ENCODE results near the gene CTR9. TPM values are rescaled to one million over a fixed set of nuclear protein-coding genes. Genes with fewer than 3 reads are reported as not detected.

Gene CTR9
- total RNA-seq, 4 donors from 2014 or later = 27.8 to 31.8 (median 29.3) TPM

- 9 to 10% methylated on average over 13 to 18 of the region's 24 CpGs for WGBS, 2 donors
- no peak for TF ChIP-seq POLR2A (IDR thresholded peaks at IDR 0.05)
- TF ChIP-seq, protein P1, sequence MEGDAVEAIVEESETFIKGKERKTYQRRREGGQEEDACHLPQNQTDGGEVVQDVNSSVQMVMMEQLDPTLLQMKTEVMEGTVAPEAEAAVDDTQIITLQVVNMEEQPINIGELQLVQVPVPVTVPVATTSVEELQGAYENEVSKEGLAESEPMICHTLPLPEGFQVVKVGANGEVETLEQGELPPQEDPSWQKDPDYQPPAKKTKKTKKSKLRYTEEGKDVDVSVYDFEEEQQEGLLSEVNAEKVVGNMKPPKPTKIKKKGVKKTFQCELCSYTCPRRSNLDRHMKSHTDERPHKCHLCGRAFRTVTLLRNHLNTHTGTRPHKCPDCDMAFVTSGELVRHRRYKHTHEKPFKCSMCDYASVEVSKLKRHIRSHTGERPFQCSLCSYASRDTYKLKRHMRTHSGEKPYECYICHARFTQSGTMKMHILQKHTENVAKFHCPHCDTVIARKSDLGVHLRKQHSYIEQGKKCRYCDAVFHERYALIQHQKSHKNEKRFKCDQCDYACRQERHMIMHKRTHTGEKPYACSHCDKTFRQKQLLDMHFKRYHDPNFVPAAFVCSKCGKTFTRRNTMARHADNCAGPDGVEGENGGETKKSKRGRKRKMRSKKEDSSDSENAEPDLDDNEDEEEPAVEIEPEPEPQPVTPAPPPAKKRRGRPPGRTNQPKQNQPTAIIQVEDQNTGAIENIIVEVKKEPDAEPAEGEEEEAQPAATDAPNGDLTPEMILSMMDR (IDR thresholded peaks at IDR 0.05) = peak in 1 of 3 donors; percentile 72
- intact Hi-C loops (cut with DNase I; ENCODE audit: low total_unique reads) = loop anchor here (5.0 kb wide), 1 partner anchor 230 kb away; no protein-coding TSS in a partner anchor
- H3K4me3 ChIP-seq (ENCODE audit: low read depth, poor library complexity, severe bottlenecking) = no peak overlapping the region
- peak; percentile 76 to 96 for DNase-seq (ENCODE audit: low spot score in 2 of 2)
These were observed 41.5 kb downstream of the CTR9 start for GRCh38 chr11:10792385-10793068.

- TF ChIP-seq POLR2A (IDR thresholded peaks at IDR 0.05) = no peak
- TF ChIP-seq, protein P1 (IDR thresholded peaks at IDR 0.05) = no peak
- no peak overlapping the region for H3K4me3 ChIP-seq (ENCODE audit: low read depth, poor library complexity, severe bottlenecking)
- intact Hi-C loops (cut with DNase I; ENCODE audit: low total_unique reads) = loop anchor here (5.0 kb wide), 1 partner anchor 229 kb away; no protein-coding TSS in a partner anchor
- 75 to 77% methylated on average over 11 of the region's 11 CpGs for WGBS, 2 donors
- DNase-seq (ENCODE audit: low spot score in 2 of 2) = no peak
These were observed 42.6 kb downstream of the CTR9 start for GRCh38 chr11:10793470-10794255.

- intact Hi-C loops (cut with DNase I; ENCODE audit: low total_unique reads) = no loop called here
- DNase-seq (ENCODE audit: low spot score in 2 of 2) = no peak
- no peak overlapping the region for H3K4me3 ChIP-seq (ENCODE audit: low read depth, poor library complexity, severe bottlenecking)
- WGBS, 2 donors = 56 to 60% methylated on average over 2 of the region's 2 CpGs
- TF ChIP-seq POLR2A (IDR thresholded peaks at IDR 0.05) = no peak
- TF ChIP-seq, protein P1 (IDR thresholded peaks at IDR 0.05) = no peak
These were observed 45.1 kb downstream of the CTR9 start for GRCh38 chr11:10796191-10796590.

GRCh38 chr11:10797001-10797400, 46.0 kb downstream of the CTR9 start:
- intact Hi-C loops (cut with DNase I; ENCODE audit: low total_unique reads) = no loop called here
- H3K4me3 ChIP-seq (ENCODE audit: low read depth, poor library complexity, severe bottlenecking) = no peak overlapping the region
- DNase-seq (ENCODE audit: low spot score in 2 of 2) = no peak
- 85 to 88% methylated on average over 2 of the region's 2 CpGs for WGBS, 2 donors
- TF ChIP-seq, protein P1 (IDR thresholded peaks at IDR 0.05) = no peak
- TF ChIP-seq POLR2A (IDR thresholded peaks at IDR 0.05) = no peak

DNA sequence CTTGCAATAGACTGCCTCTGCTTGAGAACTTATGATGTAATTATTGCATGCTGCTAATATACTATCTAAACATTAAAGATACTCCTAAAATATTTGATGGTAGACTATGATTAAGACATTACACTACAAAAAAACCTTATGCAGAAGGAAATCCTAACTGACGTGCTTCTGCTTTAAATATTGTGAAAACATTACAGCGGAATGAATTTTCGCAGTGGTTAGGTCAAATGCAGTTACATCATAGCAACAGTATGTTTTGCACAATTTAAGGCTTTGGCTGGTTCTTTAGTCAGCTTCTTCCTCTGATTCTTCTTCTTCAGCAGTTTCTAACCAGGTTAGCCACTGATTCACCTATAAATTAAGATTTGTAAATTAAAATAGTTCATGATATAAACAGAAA, 46.5 kb downstream of the CTR9 start:
- TF ChIP-seq POLR2A (IDR thresholded peaks at IDR 0.05) = no peak
- TF ChIP-seq, protein P1 (IDR thresholded peaks at IDR 0.05) = no peak
- H3K4me3 ChIP-seq (ENCODE audit: low read depth, poor library complexity, severe bottlenecking) = no peak overlapping the region
- 72 to 75% methylated on average over 3 of the region's 3 CpGs for WGBS, 2 donors
- DNase-seq (ENCODE audit: low spot score in 2 of 2) = no peak
- intact Hi-C loops (cut with DNase I; ENCODE audit: low total_unique reads) = no loop called here
